Fibroblast of lung (primary cell): Measurements from ENCODE around the gene TENM4. TPM values are rescaled to one million over a fixed set of nuclear protein-coding genes. Genes with fewer than 3 reads are reported as not detected.

Experiments used
- DNase-seq, 2 donors: peaks; one replicate each; pipeline versions ENCODE4 v3.0.0 to v3.0.0-alpha.2; 2010; ENCODE audit warnings: low read depth in 2 of 2
- H2AFZ ChIP-seq: 2 replicates; pipeline ENCODE4 v1.5.1; 2012; ENCODE audit warnings: low read length, control low read depth, inconsistent platforms
- H3K27ac ChIP-seq: 2 replicates; pipeline ENCODE4 v1.5.1; 2011; ENCODE audit warnings: low read length, control low read depth; ENCODE audit not compliant: insufficient read depth
- H3K27me3 ChIP-seq: 2 replicates; pipeline ENCODE4 v1.5.1; 2011; ENCODE audit warnings: mild to moderate bottlenecking, low read length; ENCODE audit not compliant: control insufficient read depth, insufficient read depth
- H3K36me3 ChIP-seq: 2 replicates; pipeline ENCODE4 v1.5.1; 2011; ENCODE audit warnings: low read length; ENCODE audit not compliant: control insufficient read depth, insufficient read depth
- H3K4me1 ChIP-seq: 2 replicates; pipeline ENCODE4 v1.5.1; 2011; ENCODE audit warnings: low read length; ENCODE audit not compliant: control insufficient read depth, insufficient read depth; ENCODE audit errors: extremely low read depth
- H3K4me2 ChIP-seq: 2 replicates; pipeline ENCODE4 v1.5.1; 2011; ENCODE audit warnings: low read length, control low read depth; ENCODE audit not compliant: insufficient read depth; ENCODE audit errors: extremely low read depth
- H3K4me3 ChIP-seq, 4 experiments: fragments of 200-600 bp in 1 of 4; sonication (generic) in 1 of 4; replicated peaks in 1 of 4; 2 replicates each; pipeline ENCODE4 v1.5.1; 2011 to 2016; ENCODE audit warnings: low read length in 4 of 4, low read depth in 3 of 4, mild to moderate bottlenecking in 3 of 4, control low read depth in 2 of 4, inconsistent platforms in 1 of 4, mixed read lengths in 1 of 4; ENCODE audit not compliant: insufficient read depth in 1 of 4; ENCODE audit errors: control extremely low read depth in 1 of 4
- H3K79me2 ChIP-seq: 2 replicates; pipeline ENCODE4 v1.5.1; 2012; ENCODE audit warnings: mild to moderate bottlenecking, low read length, inconsistent platforms; ENCODE audit not compliant: control insufficient read depth, insufficient read depth
- H3K9ac ChIP-seq: 2 replicates; pipeline ENCODE4 v1.5.1; 2011; ENCODE audit warnings: mild to moderate bottlenecking, low read length, control low read depth; ENCODE audit not compliant: insufficient read depth
- H3K9me3 ChIP-seq: 2 replicates; pipeline ENCODE4 v1.5.1; 2012; ENCODE audit warnings: low read depth, low read length; ENCODE audit not compliant: control insufficient read depth, insufficient read depth
- H4K20me1 ChIP-seq: 2 replicates; pipeline ENCODE4 v1.5.1; 2011; ENCODE audit warnings: low read length; ENCODE audit not compliant: control insufficient read depth, insufficient read depth; ENCODE audit errors: extremely low read depth
- EZH2 ChIP-seq: IDR thresholded peaks from 2 replicates; pipeline ENCODE4 v1.5.1; 2012; ENCODE audit warnings: low read length, control low read depth, mild to moderate bottlenecking; ENCODE audit errors: missing control alignments
- polyA plus RNA-seq, 2 donors: library from polyadenylated mRNA; depleted of rRNA in 1 of 2; stranded (reverse) in 1 of 2; unstranded in 1 of 2; fragments of >200 nt; gene quantifications; 2 replicates each; pipeline ENCODE4 v1.2.1, GENCODE V29; 2011 to 2012; ENCODE audit warnings: missing spikeins in 1 of 2
- total RNA-seq: library from RNA; depleted of rRNA; stranded (reverse); fragments of >200 nt; gene quantifications from 2 replicates; pipeline ENCODE4 v1.2.1, GENCODE V29; 2014
- TF ChIP-seq, protein P1 (sequence below), 2 donors: IDR thresholded peaks in 1 of 2; conservative IDR thresholded peaks in 1 of 2; 1 replicate in 1 of 2; 2 replicates in 1 of 2; pipeline ENCODE4 v1.5.1; 2011 to 2012; ENCODE audit warnings: low read length in 2 of 2, control low read depth in 1 of 2, inconsistent platforms in 1 of 2, low read depth in 1 of 2, mild to moderate bottlenecking in 1 of 2

Gene TENM4
- total and polyA plus RNA-seq, 2 donors (not counting 1 experiment from before 2014, with no cell fraction given): 4.6 to 48.4 TPM

DNA sequence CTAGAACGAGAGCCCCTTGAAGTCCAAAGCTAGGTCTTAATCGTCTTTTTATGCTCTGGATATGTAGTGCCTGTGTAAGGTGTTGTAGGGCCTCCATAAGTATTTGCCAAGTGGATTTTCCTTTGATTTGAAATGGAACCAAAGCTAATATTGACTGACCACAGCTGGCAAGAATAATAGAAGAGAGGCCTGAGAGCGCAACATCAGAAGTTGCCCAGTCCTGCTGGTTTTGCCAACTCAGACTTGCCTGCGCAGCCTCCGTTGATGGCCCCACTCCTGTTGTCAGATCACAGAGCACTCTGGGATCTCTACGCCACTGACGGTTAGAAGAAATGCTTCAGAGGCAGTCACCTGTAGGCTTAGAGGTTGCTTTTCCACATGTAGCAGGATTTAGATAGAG lies 251.2 kb downstream of the TENM4 start:
- Histone ChIP-seq H3K27ac (no peak overlapping the region), H3K9ac (no peak overlapping the region), H3K36me3 (no peaks in the 10 kb centered on the region), H4K20me1 (no peaks in the 10 kb centered on the region), H3K27me3 (no peaks in the 10 kb centered on the region), H2AFZ (no peak overlapping the region), H3K4me2 (no peak overlapping the region), H3K9me3 (no peaks in the 10 kb centered on the region), H3K4me3 (no peak overlapping the region), H3K79me2 (no peaks in the 10 kb centered on the region), H3K4me1 (no peaks in the 10 kb centered on the region)
- no peak for TF ChIP-seq EZH2
- TF ChIP-seq, protein P1, sequence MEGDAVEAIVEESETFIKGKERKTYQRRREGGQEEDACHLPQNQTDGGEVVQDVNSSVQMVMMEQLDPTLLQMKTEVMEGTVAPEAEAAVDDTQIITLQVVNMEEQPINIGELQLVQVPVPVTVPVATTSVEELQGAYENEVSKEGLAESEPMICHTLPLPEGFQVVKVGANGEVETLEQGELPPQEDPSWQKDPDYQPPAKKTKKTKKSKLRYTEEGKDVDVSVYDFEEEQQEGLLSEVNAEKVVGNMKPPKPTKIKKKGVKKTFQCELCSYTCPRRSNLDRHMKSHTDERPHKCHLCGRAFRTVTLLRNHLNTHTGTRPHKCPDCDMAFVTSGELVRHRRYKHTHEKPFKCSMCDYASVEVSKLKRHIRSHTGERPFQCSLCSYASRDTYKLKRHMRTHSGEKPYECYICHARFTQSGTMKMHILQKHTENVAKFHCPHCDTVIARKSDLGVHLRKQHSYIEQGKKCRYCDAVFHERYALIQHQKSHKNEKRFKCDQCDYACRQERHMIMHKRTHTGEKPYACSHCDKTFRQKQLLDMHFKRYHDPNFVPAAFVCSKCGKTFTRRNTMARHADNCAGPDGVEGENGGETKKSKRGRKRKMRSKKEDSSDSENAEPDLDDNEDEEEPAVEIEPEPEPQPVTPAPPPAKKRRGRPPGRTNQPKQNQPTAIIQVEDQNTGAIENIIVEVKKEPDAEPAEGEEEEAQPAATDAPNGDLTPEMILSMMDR (conservative IDR thresholded peaks at IDR 0.05 in 1 of 2, IDR thresholded peaks at IDR 0.05 in 1 of 2; ENCODE audit: low read depth in 1 of 2, low read length in 2 of 2): no peak
- DNase-seq: no peak

DNA sequence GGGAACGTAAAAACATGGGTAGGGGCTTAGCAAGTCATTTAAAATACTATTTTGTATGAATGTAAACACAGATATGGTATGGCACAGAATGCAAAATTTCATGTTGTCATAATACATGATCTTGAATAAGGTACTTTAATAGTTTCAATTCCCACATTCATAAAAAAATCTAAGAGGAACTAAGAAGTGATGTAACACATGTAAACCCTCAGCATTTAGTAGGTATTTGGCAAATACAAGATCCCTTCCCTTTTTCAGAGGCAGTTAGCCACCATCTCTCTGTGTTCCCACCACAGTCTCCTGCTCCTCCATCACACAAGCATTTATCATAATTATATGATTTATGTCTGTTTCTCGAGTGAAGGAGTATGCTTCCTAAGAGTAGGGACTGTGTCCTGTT lies 251.8 kb downstream of the TENM4 start:
- Histone ChIP-seq H3K4me2 (no peak overlapping the region), H4K20me1 (no peaks in the 10 kb centered on the region), H3K4me1 (no peaks in the 10 kb centered on the region), H3K36me3 (no peaks in the 10 kb centered on the region), H3K9ac (no peak overlapping the region), H3K79me2 (no peaks in the 10 kb centered on the region), H2AFZ (no peak overlapping the region), H3K27me3 (no peaks in the 10 kb centered on the region), H3K27ac (no peak overlapping the region), H3K9me3 (no peaks in the 10 kb centered on the region), H3K4me3 (no peak overlapping the region)
- no peak for DNase-seq
- TF ChIP-seq EZH2: no peak
- TF ChIP-seq, protein P1 (conservative IDR thresholded peaks at IDR 0.05 in 1 of 2, IDR thresholded peaks at IDR 0.05 in 1 of 2; ENCODE audit: low read depth in 1 of 2, low read length in 2 of 2): no peak

DNA sequence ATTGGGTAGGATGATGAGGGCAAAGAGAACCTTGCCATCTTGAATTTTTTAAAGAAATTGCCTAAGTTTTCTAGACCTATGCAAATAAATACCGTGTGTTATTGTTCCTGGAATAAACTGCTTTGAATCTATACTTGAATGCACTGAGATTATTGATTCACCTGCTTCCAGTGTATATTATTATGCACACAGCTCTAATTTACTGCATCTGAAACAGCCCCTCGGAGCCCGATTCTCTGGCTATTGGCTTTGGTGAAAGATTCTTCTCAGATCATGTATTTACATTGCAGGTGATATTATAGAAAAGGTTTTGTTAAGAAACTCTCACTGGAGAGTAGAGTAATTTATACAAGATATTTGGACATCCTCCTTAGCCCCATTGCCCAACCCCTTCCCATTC lies 254.2 kb downstream of the TENM4 start:
- H3K79me2 ChIP-seq: no peaks in the 10 kb centered on the region
- peaks cover 6% of the 10 kb centered on the region for H3K4me1 ChIP-seq
- TF ChIP-seq, protein P1 (conservative IDR thresholded peaks at IDR 0.05 in 1 of 2, IDR thresholded peaks at IDR 0.05 in 1 of 2; ENCODE audit: low read depth in 1 of 2, low read length in 2 of 2): no peak
- TF ChIP-seq EZH2: no peak
- H2AFZ ChIP-seq: no peak overlapping the region
- H3K9me3 ChIP-seq: no peaks in the 10 kb centered on the region
- H3K9ac ChIP-seq: no peak overlapping the region
- H3K36me3 ChIP-seq: no peaks in the 10 kb centered on the region
- no peak overlapping the region for H3K4me3 ChIP-seq
- no peak for DNase-seq
- no peak overlapping the region for H3K4me2 ChIP-seq
- H3K27ac ChIP-seq: no peak overlapping the region
- H4K20me1 ChIP-seq: no peaks in the 10 kb centered on the region
- no peaks in the 10 kb centered on the region for H3K27me3 ChIP-seq
